Kidney (tissue), 14 donors: ENCODE results near the gene SKI. TPM values are rescaled to one million over a fixed set of nuclear protein-coding genes. Genes with fewer than 3 reads are reported as not detected.

Source experiments
- DNase-seq, 5 donors: peaks; one replicate each; pipeline ENCODE4 v3.0.0-alpha.2; 2013 to 2020
- FAIRE-seq: peaks from 2 replicates; lab custom pipeline; 2012; peaks lifted over from hg19 to GRCh38; lab: Jason Lieb, UNC
- H3K27ac ChIP-seq, 2 donors: one replicate each; pipeline ENCODE4 v1.7.0; 2013; ENCODE audit warnings: low read depth in 2 of 2, low read length in 2 of 2, inconsistent platforms in 1 of 2
- H3K27me3 ChIP-seq: one replicate; pipeline ENCODE4 v1.7.1; 2013; ENCODE audit warnings: low read length, inconsistent platforms; ENCODE audit not compliant: control insufficient read depth, insufficient read depth
- H3K36me3 ChIP-seq, 3 donors: one replicate each; pipeline versions ENCODE4 v1.7.0 to v1.7.1; 2013; ENCODE audit warnings: low read length in 3 of 3, control low read depth in 1 of 3, inconsistent platforms in 1 of 3; ENCODE audit not compliant: insufficient read depth in 3 of 3, control insufficient read depth in 2 of 3
- H3K4me1 ChIP-seq, 3 donors: one replicate each; pipeline versions ENCODE4 v1.7.0 to v1.7.1; 2013; ENCODE audit warnings: low read length in 3 of 3, inconsistent platforms in 1 of 3, low read depth in 1 of 3; ENCODE audit not compliant: control insufficient read depth in 2 of 3, insufficient read depth in 2 of 3
- H3K4me3 ChIP-seq, 3 donors: one replicate each; pipeline versions ENCODE4 v1.7.0 to v1.8.1; 2013; ENCODE audit warnings: low read length in 3 of 3, control low read depth in 1 of 3, inconsistent platforms in 1 of 3
- H3K9ac ChIP-seq, 3 donors: one replicate each; pipeline versions ENCODE4 v1.7.0 to v1.7.1; 2013; ENCODE audit warnings: low read length in 3 of 3, control low read depth in 1 of 3, inconsistent platforms in 1 of 3
- H3K9me3 ChIP-seq, 3 donors: one replicate each; pipeline versions ENCODE4 v1.7.0 to v1.7.1; 2013; ENCODE audit warnings: low read length in 3 of 3, control low read depth in 1 of 3, inconsistent platforms in 1 of 3; ENCODE audit not compliant: control insufficient read depth in 2 of 3, insufficient read depth in 1 of 3
- intact Hi-C: fragments of 100-400 bp; cut with DNase I; formaldehyde crosslinking; loops from one replicate; pipeline ENCODE4 v1.11.1; 2022
- polyA plus RNA-seq: library from polyadenylated mRNA; stranded (reverse); fragments of 350-450 nt; fragmentation: Illumina TruSeq; extraction: RNeasy Lipid Tissue Mini Kit (QIAGEN cat#74804); gene quantifications from one replicate; pipeline ENCODE4 v1.2.3, GENCODE V29; 2014; ENCODE audit warnings: low read depth, low replicate concordance; ENCODE audit not compliant: insufficient read depth
- total RNA-seq: library from RNA; stranded (reverse); fragmentation: NEBNext Ultra II Directional; extraction: Animal tissue kit (Norgen Biotek cat#: 25700); gene quantifications from one replicate; pipeline ENCODE4 v1.2.1, GENCODE V29; 2021
- TF ChIP-seq, protein P1 (sequence below): IDR thresholded peaks from 3 replicates; pipeline ENCODE4 v1.5.1; 2012; ENCODE audit warnings: mild to moderate bottlenecking, moderate library complexity, borderline replicate concordance; ENCODE audit not compliant: insufficient read depth; ENCODE audit errors: extremely low read depth
- donor health status: control.
- donor health status: control.
- donor health status: control.
- donor health status: control.
- donor health status: control.
- donor health status: DM: yes; HTN: yes; CAD: no.
- donor health status: Normal renal cell carcinoma (clear cell type).

SKI gene
- total and polyA plus RNA-seq, 2 donors from 2014 or later, result 9.2 to 78.6 TPM

DNA sequence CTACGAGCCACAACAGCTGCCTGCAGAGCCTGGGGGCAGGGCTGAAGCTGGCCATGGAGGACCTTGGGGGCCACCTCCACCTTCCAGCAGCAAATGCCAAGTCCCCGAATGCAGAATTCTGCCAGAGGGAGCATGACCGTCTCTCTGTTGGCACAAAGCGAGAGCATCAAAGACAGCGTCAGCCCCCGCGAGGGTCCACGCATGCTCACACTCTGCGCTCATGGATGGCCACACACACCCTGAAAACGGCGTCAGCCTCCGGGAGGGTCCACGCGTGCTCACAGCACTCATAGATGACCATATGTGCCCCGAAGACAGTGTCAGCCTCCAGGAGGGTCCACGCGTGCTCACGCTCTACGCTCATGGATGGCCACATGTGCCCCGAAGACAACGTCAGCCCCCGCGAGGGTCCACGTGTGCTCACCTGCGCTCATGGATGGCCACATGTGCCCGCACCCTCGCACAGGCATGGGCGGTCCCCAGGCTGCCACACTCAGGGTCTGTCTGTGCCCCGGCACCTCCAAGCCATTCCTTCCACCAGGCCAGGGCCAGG lies 116.7 kb downstream of the SKI start:
- no peak overlapping the region for H3K27ac ChIP-seq
- no peaks in the 10 kb centered on the region for H3K9me3 ChIP-seq
- TF ChIP-seq, protein P1, sequence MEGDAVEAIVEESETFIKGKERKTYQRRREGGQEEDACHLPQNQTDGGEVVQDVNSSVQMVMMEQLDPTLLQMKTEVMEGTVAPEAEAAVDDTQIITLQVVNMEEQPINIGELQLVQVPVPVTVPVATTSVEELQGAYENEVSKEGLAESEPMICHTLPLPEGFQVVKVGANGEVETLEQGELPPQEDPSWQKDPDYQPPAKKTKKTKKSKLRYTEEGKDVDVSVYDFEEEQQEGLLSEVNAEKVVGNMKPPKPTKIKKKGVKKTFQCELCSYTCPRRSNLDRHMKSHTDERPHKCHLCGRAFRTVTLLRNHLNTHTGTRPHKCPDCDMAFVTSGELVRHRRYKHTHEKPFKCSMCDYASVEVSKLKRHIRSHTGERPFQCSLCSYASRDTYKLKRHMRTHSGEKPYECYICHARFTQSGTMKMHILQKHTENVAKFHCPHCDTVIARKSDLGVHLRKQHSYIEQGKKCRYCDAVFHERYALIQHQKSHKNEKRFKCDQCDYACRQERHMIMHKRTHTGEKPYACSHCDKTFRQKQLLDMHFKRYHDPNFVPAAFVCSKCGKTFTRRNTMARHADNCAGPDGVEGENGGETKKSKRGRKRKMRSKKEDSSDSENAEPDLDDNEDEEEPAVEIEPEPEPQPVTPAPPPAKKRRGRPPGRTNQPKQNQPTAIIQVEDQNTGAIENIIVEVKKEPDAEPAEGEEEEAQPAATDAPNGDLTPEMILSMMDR, result no peak
- H3K4me3 ChIP-seq, result no peak overlapping the region
- intact Hi-C loops, result no loop called here
- no peak overlapping the region for H3K9ac ChIP-seq
- FAIRE-seq (no peak), DNase-seq (peak in 2 of 5 donors; percentile 29 to 70)
- peaks cover 0 to 2% (median 0%) of the 10 kb centered on the region in 3 donors for H3K4me1 ChIP-seq
- H3K36me3 ChIP-seq, result no peaks in the 10 kb centered on the region
- no peaks in the 10 kb centered on the region for H3K27me3 ChIP-seq

DNA sequence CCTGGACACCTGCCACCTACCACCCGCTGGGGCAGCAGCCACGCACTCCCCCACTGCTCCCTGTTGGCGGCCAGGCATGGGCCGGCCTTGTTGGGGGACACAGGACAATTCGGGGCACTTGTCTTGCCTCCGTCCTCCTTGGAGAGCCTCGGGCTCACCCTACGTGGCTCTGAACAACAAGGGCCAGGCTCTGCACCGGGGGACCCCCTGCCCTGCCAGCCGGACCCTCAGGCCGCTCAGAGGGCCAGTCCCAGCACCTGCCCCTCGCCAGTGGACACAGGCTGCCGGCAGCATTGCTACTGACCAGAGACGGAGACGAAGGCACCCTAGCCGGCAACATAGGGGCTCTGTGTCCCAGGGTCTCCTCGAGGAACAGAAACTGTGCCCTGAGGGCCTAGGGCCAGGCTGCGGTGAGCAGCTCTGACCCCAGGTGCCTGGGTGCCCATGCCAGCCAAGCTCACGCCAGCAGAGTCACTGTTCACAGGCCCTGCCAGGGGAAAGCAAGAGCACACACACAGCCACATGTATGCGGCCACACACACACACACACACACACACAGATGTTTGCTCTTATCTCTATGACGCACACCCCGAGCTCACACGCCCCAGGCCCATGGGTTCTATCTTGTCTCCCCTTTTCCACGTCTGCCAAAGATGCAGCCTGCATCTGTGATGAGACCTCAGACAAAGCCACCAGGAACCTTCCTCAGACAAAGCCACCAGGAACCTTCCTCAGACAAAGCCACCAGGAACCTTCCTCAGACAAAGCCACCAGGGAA lies 117.4 kb downstream of the SKI start:
- FAIRE-seq, result no peak
- TF ChIP-seq, protein P1, result no peak
- Histone ChIP-seq H3K9ac (no peak overlapping the region), H3K27me3 (no peaks in the 10 kb centered on the region), H3K4me1 (peaks cover 0 to 2% (median 0%) of the 10 kb centered on the region in 3 donors), H3K4me3 (no peak overlapping the region), H3K27ac (no peak overlapping the region), H3K36me3 (no peaks in the 10 kb centered on the region), H3K9me3 (no peaks in the 10 kb centered on the region)
- intact Hi-C loops, result no loop called here
- peak in 2 of 5 donors; percentile 30 to 69 for DNase-seq

DNA sequence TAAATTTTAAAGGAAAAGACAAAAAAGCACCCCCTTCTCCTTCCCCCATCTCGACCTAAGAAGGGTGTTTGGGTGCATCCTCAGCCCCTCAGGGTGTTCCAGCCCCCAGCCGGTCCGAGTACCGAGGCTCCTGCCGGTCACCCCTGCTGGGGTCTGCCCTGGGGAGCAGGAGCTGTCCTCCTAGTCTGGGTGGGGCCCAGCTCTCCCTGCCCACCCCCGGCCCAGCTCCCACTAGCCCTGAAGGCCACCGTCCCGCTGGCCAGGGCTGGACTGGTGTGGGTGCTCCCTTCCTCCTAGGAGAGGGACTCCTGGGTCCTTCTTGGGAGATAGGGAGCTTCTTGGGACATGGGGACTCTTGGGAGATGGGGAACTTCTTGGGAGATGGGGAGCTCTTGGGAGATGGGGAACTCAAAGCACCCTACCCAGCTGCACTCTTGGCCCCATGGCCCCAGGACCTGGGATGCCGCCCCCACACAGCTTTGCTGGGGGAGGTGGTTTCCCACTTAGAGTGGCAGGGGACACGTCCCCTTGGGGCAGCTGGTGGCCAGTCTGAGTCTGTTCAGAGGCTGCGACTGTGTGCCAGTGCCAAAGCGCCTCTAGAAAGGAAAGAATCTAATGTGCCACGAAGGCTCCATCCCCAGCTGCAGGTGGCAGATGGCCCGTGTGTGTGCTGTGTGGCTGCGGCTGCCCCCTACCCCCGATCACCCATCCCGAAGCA lies 118.7 kb downstream of the SKI start:
- Histone ChIP-seq H3K27ac (no peak overlapping the region), H3K36me3 (no peaks in the 10 kb centered on the region), H3K9ac (no peak overlapping the region), H3K4me3 (no peak overlapping the region), H3K4me1 (peaks cover 0 to 2% (median 0%) of the 10 kb centered on the region in 3 donors), H3K9me3 (no peaks in the 10 kb centered on the region), H3K27me3 (no peaks in the 10 kb centered on the region)
- intact Hi-C loops, result no loop called here
- TF ChIP-seq, protein P1, result no peak
- DNase-seq, result peak in 1 of 5 donors; percentile 59
- no peak for FAIRE-seq
